Measurements from ENCODE around the gene IP6K1. TPM values are rescaled to one million over a fixed set of nuclear protein-coding genes. Genes with fewer than 3 reads are reported as not detected.

The IP6K1 gene
- total and polyA plus RNA-seq, 2 donors (not counting 1 experiment from before 2014, with no cell fraction given) = 27.8 to 77.8 TPM

DNA sequence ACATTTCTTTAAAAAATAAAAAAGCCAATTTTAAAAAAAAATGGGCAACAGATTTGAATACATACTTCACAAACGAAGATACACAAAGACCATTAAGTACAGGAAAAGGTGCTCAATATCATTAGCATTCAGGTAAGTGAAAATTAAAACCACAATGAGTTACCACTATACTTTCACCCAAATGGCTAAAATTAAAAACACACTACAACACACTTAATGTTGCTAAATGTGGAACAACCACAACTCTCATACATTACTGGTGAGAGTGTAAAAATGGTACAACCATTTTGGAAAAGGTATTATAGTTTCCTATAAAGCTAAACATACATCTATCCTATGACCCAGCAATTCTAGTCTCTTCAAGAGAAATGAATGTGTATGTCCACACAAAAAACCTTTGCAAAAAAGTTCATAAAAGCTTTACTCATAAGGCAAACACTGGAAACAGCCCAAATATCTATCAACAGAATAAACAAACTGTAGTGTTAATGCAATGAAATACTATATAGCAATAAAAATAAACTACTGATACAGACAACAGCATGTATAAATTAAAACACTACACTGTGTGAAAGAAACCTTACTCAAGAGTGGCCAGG is 14.9 kb downstream of the IP6K1 start:
- no peak overlapping the region for H3K4me3 Mint-ChIP-seq
- no peak overlapping the region for H3K9ac ChIP-seq (ENCODE audit: low read length)
- no peaks in the 10 kb centered on the region for H3K27me3 Mint-ChIP-seq
- no peaks in the 10 kb centered on the region for H3K9me3 ChIP-seq (ENCODE audit: control extremely low read depth in 1 of 3, control insufficient read depth in 2 of 3, insufficient read depth in 1 of 3, low read length in 2 of 3)
- no peaks in the 10 kb centered on the region for H3K9me3 Mint-ChIP-seq (ENCODE audit: insufficient read depth)
- DNase-seq = no peak
- peaks cover 19% of the 10 kb centered on the region for H3K4me1 Mint-ChIP-seq
- no peak for TF ChIP-seq EZH2 (IDR thresholded peaks at IDR 0.05; ENCODE audit: borderline replicate concordance, insufficient read depth, low read depth, low read length, poor library complexity, severe bottlenecking)
- TF ChIP-seq, protein P1, sequence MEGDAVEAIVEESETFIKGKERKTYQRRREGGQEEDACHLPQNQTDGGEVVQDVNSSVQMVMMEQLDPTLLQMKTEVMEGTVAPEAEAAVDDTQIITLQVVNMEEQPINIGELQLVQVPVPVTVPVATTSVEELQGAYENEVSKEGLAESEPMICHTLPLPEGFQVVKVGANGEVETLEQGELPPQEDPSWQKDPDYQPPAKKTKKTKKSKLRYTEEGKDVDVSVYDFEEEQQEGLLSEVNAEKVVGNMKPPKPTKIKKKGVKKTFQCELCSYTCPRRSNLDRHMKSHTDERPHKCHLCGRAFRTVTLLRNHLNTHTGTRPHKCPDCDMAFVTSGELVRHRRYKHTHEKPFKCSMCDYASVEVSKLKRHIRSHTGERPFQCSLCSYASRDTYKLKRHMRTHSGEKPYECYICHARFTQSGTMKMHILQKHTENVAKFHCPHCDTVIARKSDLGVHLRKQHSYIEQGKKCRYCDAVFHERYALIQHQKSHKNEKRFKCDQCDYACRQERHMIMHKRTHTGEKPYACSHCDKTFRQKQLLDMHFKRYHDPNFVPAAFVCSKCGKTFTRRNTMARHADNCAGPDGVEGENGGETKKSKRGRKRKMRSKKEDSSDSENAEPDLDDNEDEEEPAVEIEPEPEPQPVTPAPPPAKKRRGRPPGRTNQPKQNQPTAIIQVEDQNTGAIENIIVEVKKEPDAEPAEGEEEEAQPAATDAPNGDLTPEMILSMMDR (IDR thresholded peaks at IDR 0.05) = no peak
- no peaks in the 10 kb centered on the region for H3K4me1 ChIP-seq (ENCODE audit: control insufficient read depth in 2 of 2, insufficient read depth in 2 of 2, low read length in 2 of 2)
- H3K79me2 ChIP-seq (ENCODE audit: control insufficient read depth, insufficient read depth, low read length) = peaks cover 95% of the 10 kb centered on the region
- H4K20me1 ChIP-seq (ENCODE audit: control insufficient read depth, insufficient read depth, low read length, poor library complexity, severe bottlenecking) = peaks cover 71% of the 10 kb centered on the region
- ATAC-seq (ENCODE audit: low read depth) = no peak
- H3K4me3 ChIP-seq (ENCODE audit: control extremely low read depth in 1 of 5, extremely low read depth in 1 of 5, insufficient read depth in 1 of 5, low read depth in 2 of 5, low read length in 4 of 5) = no peak overlapping the region
- H3K36me3 ChIP-seq (replicated peaks in 1 of 2; ENCODE audit: control extremely low read depth in 1 of 2, control insufficient read depth in 1 of 2, extremely low read depth in 1 of 2, insufficient read depth in 2 of 2, low read length in 1 of 2) = peaks cover 0 to 20% of the 10 kb centered on the region in 2 experiments
- ChIA-PET POLR2A (no interaction called here), CTCF (no interaction called here)
- no peak overlapping the region for H2AFZ ChIP-seq (ENCODE audit: insufficient read depth, low read depth, low read length, poor library complexity, severe bottlenecking)
- no peak overlapping the region for H3K27ac ChIP-seq (ENCODE audit: low read length in 2 of 2)
- H3K27ac Mint-ChIP-seq = no peak overlapping the region
- no peaks in the 10 kb centered on the region for H3K27me3 ChIP-seq (replicated peaks in 1 of 4; ENCODE audit: control extremely low read depth in 1 of 4, control insufficient read depth in 3 of 4, insufficient read depth in 4 of 4, low read length in 3 of 4)
- H3K4me2 ChIP-seq (replicated peaks; ENCODE audit: low read depth, low read length, poor library complexity, severe bottlenecking) = no peak overlapping the region
- intact Hi-C loops (cut with micrococcal nuclease) = no loop called here
- WGBS (ENCODE audit: insufficient coverage) = no CpG with 5 or more reads among the region's 1 CpG

DNA sequence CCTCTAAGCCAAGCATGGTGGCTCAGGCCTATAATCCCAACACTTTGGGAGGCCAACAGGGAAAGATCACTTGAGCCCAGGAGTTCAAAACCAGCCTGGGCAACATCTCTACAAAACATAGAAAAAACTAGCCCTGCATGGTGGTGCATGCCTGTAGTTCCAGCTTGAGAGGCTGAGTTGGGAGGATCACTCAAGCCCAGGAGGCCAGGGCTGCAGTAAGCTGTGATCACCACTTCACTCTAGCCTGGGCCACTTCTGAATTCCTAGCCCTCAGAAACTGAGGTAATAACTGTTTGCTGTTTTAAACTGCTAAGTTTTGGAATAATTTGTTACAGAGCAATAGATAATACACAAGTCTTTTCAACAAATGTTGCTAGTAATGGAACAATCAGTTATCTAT is 16.4 kb downstream of the IP6K1 start:
- H3K36me3 ChIP-seq (replicated peaks in 1 of 2; ENCODE audit: control extremely low read depth in 1 of 2, control insufficient read depth in 1 of 2, extremely low read depth in 1 of 2, insufficient read depth in 2 of 2, low read length in 1 of 2) = peaks cover 0 to 16% of the 10 kb centered on the region in 2 experiments
- no peaks in the 10 kb centered on the region for H3K9me3 ChIP-seq (ENCODE audit: control extremely low read depth in 1 of 3, control insufficient read depth in 2 of 3, insufficient read depth in 1 of 3, low read length in 2 of 3)
- H3K4me3 ChIP-seq (ENCODE audit: control extremely low read depth in 1 of 5, extremely low read depth in 1 of 5, insufficient read depth in 1 of 5, low read depth in 2 of 5, low read length in 4 of 5) = no peak overlapping the region
- no peak overlapping the region for H3K27ac ChIP-seq (ENCODE audit: low read length in 2 of 2)
- H3K9ac ChIP-seq (ENCODE audit: low read length) = no peak overlapping the region
- no peaks in the 10 kb centered on the region for H3K4me1 ChIP-seq (ENCODE audit: control insufficient read depth in 2 of 2, insufficient read depth in 2 of 2, low read length in 2 of 2)
- peaks cover 18% of the 10 kb centered on the region for H3K4me1 Mint-ChIP-seq
- no peaks in the 10 kb centered on the region for H3K27me3 ChIP-seq (replicated peaks in 1 of 4; ENCODE audit: control extremely low read depth in 1 of 4, control insufficient read depth in 3 of 4, insufficient read depth in 4 of 4, low read length in 3 of 4)
- no peak overlapping the region for H2AFZ ChIP-seq (ENCODE audit: insufficient read depth, low read depth, low read length, poor library complexity, severe bottlenecking)
- intact Hi-C loops (cut with micrococcal nuclease) = no loop called here
- H3K4me3 Mint-ChIP-seq = no peak overlapping the region
- TF ChIP-seq, protein P1 (IDR thresholded peaks at IDR 0.05) = no peak
- no peak for TF ChIP-seq EZH2 (IDR thresholded peaks at IDR 0.05; ENCODE audit: borderline replicate concordance, insufficient read depth, low read depth, low read length, poor library complexity, severe bottlenecking)
- no peak for DNase-seq
- peaks cover 70% of the 10 kb centered on the region for H4K20me1 ChIP-seq (ENCODE audit: control insufficient read depth, insufficient read depth, low read length, poor library complexity, severe bottlenecking)
- no peaks in the 10 kb centered on the region for H3K9me3 Mint-ChIP-seq (ENCODE audit: insufficient read depth)
- ChIA-PET CTCF (no interaction called here), POLR2A (no interaction called here)
- H3K27me3 Mint-ChIP-seq = no peaks in the 10 kb centered on the region
- H3K27ac Mint-ChIP-seq = no peak overlapping the region
- H3K79me2 ChIP-seq (ENCODE audit: control insufficient read depth, insufficient read depth, low read length) = peaks cover 94% of the 10 kb centered on the region
- H3K4me2 ChIP-seq (replicated peaks; ENCODE audit: low read depth, low read length, poor library complexity, severe bottlenecking) = no peak overlapping the region
- ATAC-seq (ENCODE audit: low read depth) = no peak
